Stimulated activated CD8-positive, alpha-beta memory T cell treated with anti-CD3 and anti-CD28 coated beads, Interleukin-4, amount 100 ng/mL, for 4 hours (primary cell): Measurements from ENCODE around the gene NPIPB6.
A peak's percentile ranks its signal among the peaks of the same experiment; 100 is the strongest.
"Not testable (repeated sequence)": the region's sequence is repeated elsewhere in the genome, so short reads cannot be mapped to it uniquely, and the experiment has no call there.

Experiments used
- DNase-seq, 2 donors: peaks; one replicate each; pipeline ENCODE4 v3.0.0-alpha.2; 2020; ENCODE audit warnings: low read depth in 2 of 2, low spot score in 1 of 2

NPIPB6 gene

DNA sequence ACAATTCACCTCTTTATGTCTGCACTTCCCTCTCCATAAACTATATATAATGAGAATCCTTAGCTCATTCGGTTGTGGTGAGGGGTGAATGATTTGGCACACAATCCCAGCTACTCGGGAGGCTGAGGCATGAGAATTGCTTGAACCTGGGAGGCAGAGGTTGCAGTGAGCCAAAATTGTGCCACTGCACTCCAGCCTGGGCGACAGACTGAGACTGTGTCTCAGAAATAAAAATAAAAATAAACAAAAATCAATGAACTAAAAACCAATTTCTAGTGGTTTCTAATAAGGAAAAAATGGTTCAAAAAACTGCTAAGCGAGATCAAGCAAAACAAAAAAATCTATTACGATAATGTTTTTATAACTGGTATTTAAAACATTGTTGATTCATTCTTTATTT lies at the start of gene NPIPB6:
NPIPB6 (minus strand) TSS at position 101 of the 400 bp plus-strand sequence. CDS start 686 bp downstream, outside the sequence.
- DNase-seq, result not testable (repeated sequence)

DNA sequence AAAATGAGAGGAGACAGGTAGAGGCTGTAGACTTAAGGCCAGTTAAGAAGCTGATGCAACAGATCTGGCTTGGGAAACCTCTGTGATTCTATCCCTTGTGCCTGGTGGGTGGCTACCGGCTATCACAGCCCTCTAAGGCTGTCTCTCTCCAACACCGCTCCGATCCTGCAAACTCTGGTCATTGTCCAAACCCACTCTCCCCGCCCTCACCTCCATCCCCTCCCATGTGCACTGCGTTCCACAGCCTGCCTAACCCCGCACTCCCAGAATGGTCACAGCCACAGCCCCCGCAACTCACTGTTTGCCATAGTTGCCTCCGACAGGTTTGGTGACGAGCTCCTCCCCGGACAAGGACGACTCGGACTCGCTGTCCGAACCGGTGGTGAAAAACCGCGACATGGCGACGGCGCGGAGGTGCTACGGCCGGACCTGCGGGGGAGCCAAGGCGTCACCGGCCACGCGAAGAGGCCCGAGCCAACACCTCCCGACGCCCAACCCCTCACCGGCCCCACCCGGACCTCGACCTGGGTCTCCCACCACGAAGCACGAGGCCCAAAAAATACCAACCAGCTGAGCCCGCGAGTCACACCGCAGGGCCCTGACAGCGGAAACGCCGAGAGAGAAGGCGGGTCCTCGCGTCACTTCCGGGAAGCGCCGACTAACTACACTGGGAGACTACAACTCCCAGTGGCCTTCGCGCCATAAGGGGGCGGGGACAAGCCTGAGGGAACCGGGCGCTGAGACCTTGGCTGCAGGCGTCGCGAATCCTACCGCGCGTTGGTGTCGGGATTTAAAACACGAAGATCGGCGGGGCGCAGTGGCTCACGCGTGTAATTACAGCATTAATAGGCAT lies 40.1 kb upstream of the NPIPB6 start, which contains the start of gene EIF3CL:
EIF3CL (minus strand) TSS at position 622 of the 853 bp plus-strand sequence; CDS start at position 399, 223 bp downstream.
- DNase-seq, result not testable (repeated sequence)

DNA sequence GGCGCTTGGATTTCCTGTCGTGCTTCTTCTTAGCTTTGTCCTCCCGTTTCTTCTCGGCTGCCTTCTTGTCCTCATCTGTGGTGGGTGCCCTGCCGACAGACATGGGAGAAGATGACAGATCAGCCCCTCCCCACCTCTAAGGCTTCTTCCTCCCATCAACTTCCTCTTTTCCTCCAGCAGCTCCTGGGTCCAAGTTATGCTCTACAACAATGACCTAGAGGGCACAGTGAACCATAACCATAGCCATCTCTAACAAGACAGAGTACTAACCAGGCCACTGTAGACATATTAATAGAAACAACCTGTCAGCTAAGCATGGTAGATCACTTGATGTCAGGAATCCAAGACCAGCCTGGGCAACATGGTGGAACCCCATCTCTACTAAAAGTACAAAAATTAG lies 28.7 kb upstream of the NPIPB6 start:
- not testable (repeated sequence) for DNase-seq

- not testable (repeated sequence) for DNase-seq
These were observed 19.0 kb upstream of the NPIPB6 start for GRCh38 chr16:28382177-28382867.

DNA sequence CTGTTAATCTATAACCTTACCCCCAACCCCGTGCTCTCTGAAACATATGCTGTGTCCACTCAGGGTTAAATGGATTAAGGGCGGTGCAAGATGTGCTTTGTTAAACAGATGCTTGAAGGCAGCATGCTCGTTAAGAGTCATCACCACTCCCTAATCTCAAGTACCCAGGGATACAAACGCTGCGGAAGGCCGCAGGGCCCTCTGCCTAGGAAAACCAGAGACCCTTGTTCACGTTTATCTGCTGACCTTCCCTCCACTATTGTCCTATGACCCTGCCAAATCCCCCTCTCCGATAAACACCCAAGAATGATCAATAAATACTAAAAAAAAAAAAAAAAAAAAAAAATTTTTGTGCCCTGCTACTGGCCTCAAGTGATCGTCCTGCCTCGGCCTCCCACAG lies 14.5 kb upstream of the NPIPB6 start:
- DNase-seq, result not testable (repeated sequence)

- DNase-seq, result not testable (repeated sequence)
These were observed 13.9 kb upstream of the NPIPB6 start for GRCh38 chr16:28377108-28377625.

DNA sequence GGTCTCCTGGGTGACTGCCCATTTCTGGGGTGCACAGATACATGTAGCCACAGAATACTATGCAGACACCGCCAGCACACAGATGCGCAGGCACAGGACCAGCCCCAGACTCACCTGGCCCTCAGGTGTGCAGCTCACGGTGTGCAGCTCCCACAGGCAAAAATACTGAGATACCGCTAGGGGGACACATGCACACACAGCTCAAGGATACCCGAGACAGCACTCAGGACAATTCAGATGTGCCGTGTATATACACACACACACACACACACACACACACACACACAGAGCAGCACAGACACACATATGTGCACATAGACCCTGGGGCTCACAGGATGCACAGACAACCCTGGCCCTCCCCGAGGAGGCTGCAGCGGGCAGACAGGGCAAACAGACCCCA lies 11.8 kb upstream of the NPIPB6 start:
- not testable (repeated sequence) for DNase-seq

DNA sequence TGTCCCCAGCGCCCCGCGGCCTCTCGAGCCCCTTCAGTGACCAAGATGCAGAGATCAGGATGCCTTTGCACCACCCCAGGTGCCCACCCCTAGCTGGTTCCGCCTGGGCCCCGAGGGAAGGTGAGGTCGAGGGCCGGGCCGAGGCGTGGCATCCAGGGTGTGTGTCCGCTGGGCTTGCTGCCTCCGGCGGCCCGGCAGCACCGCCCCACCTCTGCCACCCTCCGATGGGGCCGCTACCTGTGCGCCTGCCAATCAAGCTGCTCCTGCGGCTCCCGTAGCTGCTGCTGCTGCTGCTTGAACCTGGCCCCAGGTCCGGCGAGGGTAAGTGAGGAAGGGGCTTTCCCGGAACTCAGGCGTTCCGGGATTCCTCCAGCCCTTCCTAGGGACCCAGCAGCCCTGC lies 11.0 kb upstream of the NPIPB6 start:
- not testable (repeated sequence) for DNase-seq

- DNase-seq, result not testable (repeated sequence)
These were observed 4.6 kb upstream of the NPIPB6 start for GRCh38 chr16:28367926-28368325.

GRCh38 chr16:28364268-28365173 lies 1.2 kb upstream of the NPIPB6 start:
- DNase-seq, result not testable (repeated sequence)

DNA sequence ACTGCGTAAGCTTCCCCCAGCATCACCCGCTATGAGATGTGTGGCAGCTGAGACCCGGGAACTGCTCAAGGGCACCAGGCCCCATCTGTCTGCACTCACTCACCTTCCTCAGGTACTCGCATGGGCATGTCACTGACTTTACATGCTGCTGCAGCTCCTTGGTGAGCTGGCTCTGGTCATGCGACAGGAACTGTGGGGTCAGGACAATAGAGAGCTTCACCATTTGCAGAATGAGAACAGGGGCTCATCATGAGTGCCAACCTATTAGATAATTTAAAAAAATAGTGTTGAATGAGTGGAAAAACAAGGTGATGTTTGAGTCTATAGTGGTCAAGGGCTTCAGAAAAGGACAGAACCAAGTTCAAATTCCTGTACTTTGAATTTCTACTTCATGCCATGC lies 708 bp downstream of the NPIPB6 start:
- not testable (repeated sequence) for DNase-seq

- DNase-seq, result not testable (repeated sequence)
These were observed 25.1 kb downstream of the NPIPB6 start for GRCh38 chr16:28338230-28338629.

GRCh38 chr16:28336940-28337710 lies 26.2 kb downstream of the NPIPB6 start:
- DNase-seq, result not testable (repeated sequence)

DNA sequence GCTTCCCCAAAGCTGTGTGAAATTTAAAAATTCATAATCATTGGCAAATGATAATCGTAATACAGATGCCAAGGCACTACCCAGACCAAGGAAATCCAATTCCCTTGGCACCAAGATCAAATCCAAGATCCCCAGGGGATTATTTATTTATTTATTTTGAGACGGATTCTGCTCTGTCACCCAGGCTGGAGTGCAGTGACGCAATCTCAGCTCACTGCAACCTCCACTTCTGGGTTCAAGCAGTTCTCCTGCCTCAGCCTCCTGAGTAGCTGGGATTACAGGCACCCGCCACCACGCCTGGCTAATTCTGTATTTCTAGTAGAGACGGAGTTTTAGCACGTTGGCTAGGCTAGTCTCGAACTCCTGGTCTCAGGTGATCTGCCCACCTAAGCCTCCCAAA lies 27.6 kb downstream of the NPIPB6 start:
- not testable (repeated sequence) for DNase-seq

DNA sequence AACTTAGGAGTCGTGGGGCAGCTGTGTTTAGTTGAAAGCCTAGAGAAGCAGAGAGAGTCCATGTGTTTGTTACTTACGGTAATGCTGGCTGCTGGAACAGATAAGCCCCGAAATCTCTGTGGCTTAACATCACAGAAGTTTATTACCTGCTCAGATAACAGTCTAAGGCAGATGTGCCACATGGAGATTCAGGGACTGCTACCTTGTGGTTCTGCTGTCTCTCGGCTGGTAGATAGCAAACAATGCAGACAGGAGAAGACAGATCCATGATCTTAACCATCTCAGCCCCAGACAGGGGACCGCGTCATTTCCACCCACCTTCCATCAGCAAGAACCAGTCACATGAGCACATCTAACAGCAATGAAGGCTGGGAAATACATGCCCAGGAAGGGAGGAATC lies 30.7 kb downstream of the NPIPB6 start:
- DNase-seq, result not testable (repeated sequence)

GRCh38 chr16:28330981-28331380 lies 32.3 kb downstream of the NPIPB6 start:
- DNase-seq, result not testable (repeated sequence)

GRCh38 chr16:28330232-28330631 lies 33.1 kb downstream of the NPIPB6 start:
- DNase-seq, result not testable (repeated sequence)

DNA sequence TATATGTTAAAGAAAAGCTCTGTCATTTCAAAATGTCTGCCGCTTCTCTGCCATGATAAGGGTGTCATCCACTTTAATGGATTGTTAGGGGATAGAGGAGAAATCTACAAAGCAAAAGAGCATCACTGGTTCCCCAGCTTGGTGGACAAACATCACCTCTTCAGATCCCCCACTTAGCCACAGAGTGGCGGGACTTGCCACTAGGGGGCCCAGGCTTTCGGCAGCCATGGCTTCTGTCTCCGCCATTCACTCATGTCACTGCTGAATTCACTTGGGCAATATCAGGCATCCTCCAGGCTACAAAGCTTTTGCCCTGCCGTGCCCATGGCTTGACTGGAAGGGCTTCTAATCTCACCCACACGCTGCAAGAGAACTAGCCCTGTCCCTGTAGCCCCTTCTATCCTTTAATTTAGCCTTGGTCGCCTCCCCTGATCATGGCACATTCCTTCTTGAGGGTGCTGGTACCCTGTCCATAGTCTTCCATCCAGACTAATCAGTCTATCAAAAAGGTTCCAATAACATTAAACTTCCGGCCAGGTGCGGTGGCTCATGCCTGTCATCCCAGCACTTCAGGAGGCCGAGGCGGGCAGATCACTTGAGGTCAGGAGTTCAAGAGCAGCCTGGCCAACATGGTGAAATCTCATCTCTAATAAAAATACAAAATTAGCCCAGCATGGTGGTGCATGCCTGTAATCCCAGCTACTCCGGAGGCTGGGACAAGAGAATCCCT lies 36.3 kb downstream of the NPIPB6 start:
- DNase-seq, result peak; percentile 34 to 41

DNA sequence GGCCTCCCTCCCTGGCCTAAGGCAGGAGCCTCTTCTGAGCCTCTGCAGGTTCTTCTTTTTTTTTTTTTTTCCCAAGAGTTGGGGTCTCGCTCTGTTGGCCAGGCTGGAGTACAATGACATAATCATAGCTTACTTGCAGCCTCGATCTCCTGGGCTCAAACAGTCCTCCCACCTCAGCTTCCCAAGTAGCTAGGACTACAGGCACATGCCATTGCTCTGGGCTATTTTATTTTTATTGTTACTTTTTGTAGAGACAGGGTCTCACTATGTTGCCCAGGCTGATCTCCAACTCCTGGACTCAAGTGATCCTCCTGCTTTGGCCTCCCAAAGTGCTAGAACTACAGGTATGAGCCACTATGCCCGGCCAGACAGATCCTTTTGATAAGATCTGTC lies 38.4 kb downstream of the NPIPB6 start:
- no peak for DNase-seq
